ENCODE data around the gene ZNF536.
A peak's percentile ranks its signal among the peaks of the same experiment; 100 is the strongest.

Gene ZNF536

GRCh38 chr19:30446850-30447552, 74.8 kb downstream of the ZNF536 start:
- H3K9me3 ChIP-seq: no peaks in the 10 kb centered on the region
- H3K4me3 ChIP-seq (ENCODE audit: low read depth, low read length): no peak overlapping the region
- H3K4me1 ChIP-seq: peaks cover 5% of the 10 kb centered on the region
- TF ChIP-seq CTCF (IDR thresholded peaks at IDR 0.05; ENCODE audit: low read depth, low read length): no peak
- peaks cover 27% of the 10 kb centered on the region for H3K36me3 ChIP-seq
- no peaks in the 10 kb centered on the region for H3K27me3 ChIP-seq
- no peak for DNase-seq

GRCh38 chr19:30447553-30447870, 75.3 kb downstream of the ZNF536 start:
- Histone ChIP-seq H3K4me3 (ENCODE audit: low read depth, low read length) (no peak overlapping the region), H3K36me3 (peaks cover 27% of the 10 kb centered on the region), H3K27me3 (no peaks in the 10 kb centered on the region), H3K4me1 (peaks cover 5% of the 10 kb centered on the region), H3K9me3 (no peaks in the 10 kb centered on the region)
- TF ChIP-seq CTCF (IDR thresholded peaks at IDR 0.05; ENCODE audit: low read depth, low read length): no peak
- no peak for DNase-seq

GRCh38 chr19:30448386-30449077, 76.3 kb downstream of the ZNF536 start:
- no peak for DNase-seq
- TF ChIP-seq CTCF (IDR thresholded peaks at IDR 0.05; ENCODE audit: low read depth, low read length): no peak
- Histone ChIP-seq H3K36me3 (peaks cover 24% of the 10 kb centered on the region), H3K27me3 (no peaks in the 10 kb centered on the region), H3K4me3 (ENCODE audit: low read depth, low read length) (no peak overlapping the region), H3K4me1 (peaks cover 5% of the 10 kb centered on the region), H3K9me3 (no peaks in the 10 kb centered on the region)

- DNase-seq: no peak
- no peak overlapping the region for H3K4me3 ChIP-seq (ENCODE audit: low read depth, low read length)
- TF ChIP-seq CTCF (IDR thresholded peaks at IDR 0.05; ENCODE audit: low read depth, low read length): no peak
- H3K9me3 ChIP-seq: no peaks in the 10 kb centered on the region
- H3K36me3 ChIP-seq: peaks cover 18% of the 10 kb centered on the region
- no peaks in the 10 kb centered on the region for H3K27me3 ChIP-seq
- H3K4me1 ChIP-seq: peaks cover 5% of the 10 kb centered on the region
Observed at GRCh38 chr19:30449078-30449590, 77.0 kb downstream of the ZNF536 start.

- peaks cover 13% of the 10 kb centered on the region for H3K36me3 ChIP-seq
- no peaks in the 10 kb centered on the region for H3K9me3 ChIP-seq
- no peak for TF ChIP-seq CTCF (IDR thresholded peaks at IDR 0.05; ENCODE audit: low read depth, low read length)
- peaks cover 5% of the 10 kb centered on the region for H3K4me1 ChIP-seq
- no peak for DNase-seq
- H3K27me3 ChIP-seq: no peaks in the 10 kb centered on the region
- peak overlapping the region; percentile 49 for H3K4me3 ChIP-seq (ENCODE audit: low read depth, low read length)
Observed at GRCh38 chr19:30449673-30450072, 77.5 kb downstream of the ZNF536 start.

GRCh38 chr19:30450100-30450499, 77.9 kb downstream of the ZNF536 start:
- H3K4me3 ChIP-seq (ENCODE audit: low read depth, low read length): peak overlapping the region; percentile 49
- peak; percentile 70 for DNase-seq
- H3K4me1 ChIP-seq: peaks cover 5% of the 10 kb centered on the region
- no peaks in the 10 kb centered on the region for H3K27me3 ChIP-seq
- H3K9me3 ChIP-seq: no peaks in the 10 kb centered on the region
- TF ChIP-seq CTCF (IDR thresholded peaks at IDR 0.05; ENCODE audit: low read depth, low read length): no peak
- peaks cover 8% of the 10 kb centered on the region for H3K36me3 ChIP-seq
